SK-N-SH treated with all-trans-retinoic acid at 6 μM for 48 hours (cell line): Measurements from ENCODE around the gene KCND2.

Source experiments
- ARNTL ChIP-seq: fragments of 450-650 bp; formaldehyde crosslinking; IDR thresholded peaks from 2 replicates; pipeline ENCODE4 v1.5.0; 2020; ENCODE audit warnings: low read depth, mild to moderate bottlenecking, moderate library complexity, borderline replicate concordance
- BACH2 ChIP-seq: fragments of 250-450 bp; sonication (Bioruptor Pico); IDR thresholded peaks from 2 replicates; pipeline ENCODE4 v1.9.0; 2021; ENCODE audit warnings: mild to moderate bottlenecking, borderline replicate concordance
- PATZ1 ChIP-seq: fragments of 250-450 bp; sonication (Bioruptor Pico); IDR thresholded peaks from 2 replicates; pipeline ENCODE4 v1.8.0; 2020; ENCODE audit warnings: mild to moderate bottlenecking, moderate library complexity, borderline replicate concordance
- SNAI2 ChIP-seq: fragments of 250-450 bp; sonication (Bioruptor Pico); IDR thresholded peaks from 2 replicates; pipeline ENCODE4 v1.5.0; 2020; ENCODE audit warnings: mild to moderate bottlenecking, moderate library complexity
- TCF4 ChIP-seq: fragments of 250-450 bp; sonication (Bioruptor Pico); IDR thresholded peaks from 2 replicates; pipeline ENCODE4 v1.8.0; 2021; ENCODE audit warnings: mild to moderate bottlenecking, moderate library complexity, borderline replicate concordance
- TSHZ2 ChIP-seq: fragments of 250-450 bp; sonication (Bioruptor Pico); IDR thresholded peaks from 2 replicates; pipeline ENCODE4 v1.5.0; 2020; ENCODE audit warnings: mild to moderate bottlenecking, moderate library complexity
- ZC3H10 ChIP-seq: fragments of 250-450 bp; sonication (Bioruptor Pico); IDR thresholded peaks from 2 replicates; pipeline ENCODE4 v1.5.1; 2021; ENCODE audit warnings: mild to moderate bottlenecking, moderate library complexity
- ZFP30 ChIP-seq: fragments of 450-650 bp; formaldehyde crosslinking; IDR thresholded peaks from 2 replicates; pipeline ENCODE4 v1.5.0; 2022; ENCODE audit warnings: mild to moderate bottlenecking, moderate library complexity
- ZNF565 ChIP-seq: fragments of 450-650 bp; formaldehyde crosslinking; conservative IDR thresholded peaks from 2 replicates; pipeline ENCODE4 v1.5.0; 2020; ENCODE audit warnings: low read depth, mild to moderate bottlenecking, moderate library complexity
- ZNF70 ChIP-seq: fragments of 450-650 bp; formaldehyde crosslinking; IDR thresholded peaks from 2 replicates; pipeline ENCODE4 v1.5.0; 2020; ENCODE audit warnings: mild to moderate bottlenecking, moderate library complexity

GRCh38 chr7:120587243-120587642 is 314.3 kb downstream of the KCND2 start:
- TF ChIP-seq BACH2 (CRISPR knock-in tag) (no peak), ZNF565 (no peak), TSHZ2 (CRISPR knock-in tag) (no peak), ZC3H10 (no peak), TCF4 (CRISPR knock-in tag) (no peak), ZFP30 (CRISPR knock-in tag) (no peak), ARNTL (CRISPR knock-in tag) (no peak), PATZ1 (CRISPR knock-in tag) (no peak), SNAI2 (no peak), ZNF70 (CRISPR knock-in tag) (no peak)
